ELR (cell line): ENCODE data around the gene GPR33.
A peak's percentile ranks its signal among the peaks of the same experiment; 100 is the strongest.
"Not testable (repeated sequence)": the region's sequence is repeated elsewhere in the genome, so short reads cannot be mapped to it uniquely, and the experiment has no call there.

Experiments
- DNase-seq: peaks from one replicate; pipeline ENCODE4 v3.0.0-alpha.2; 2015; ENCODE audit warnings: low read depth

Gene GPR33

DNA sequence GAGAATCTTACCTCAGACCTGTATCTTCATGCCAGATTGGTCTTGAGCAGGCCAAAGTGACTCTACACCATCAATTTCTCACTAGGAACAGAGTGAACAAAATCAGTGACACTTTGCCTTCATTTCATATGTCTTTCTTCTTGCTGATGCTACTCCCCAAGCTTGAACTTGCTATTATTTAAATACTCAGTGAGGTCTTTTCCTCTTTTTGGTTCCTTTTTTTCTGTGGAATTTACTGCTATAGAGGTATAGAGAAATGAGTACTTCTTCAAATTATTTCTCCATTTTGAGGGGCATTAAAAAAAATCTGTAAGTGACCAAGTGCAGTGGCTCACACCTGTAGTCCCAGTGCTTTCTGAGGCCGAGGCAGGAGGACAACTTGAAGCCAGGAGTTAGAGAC, at the start of gene GPR33:
Gene GPR33, minus strand, starts transcription at position 154 of the 400 bp plus-strand sequence. CDS start 4,074 bp downstream, outside the sequence.
- no peak for DNase-seq

DNA sequence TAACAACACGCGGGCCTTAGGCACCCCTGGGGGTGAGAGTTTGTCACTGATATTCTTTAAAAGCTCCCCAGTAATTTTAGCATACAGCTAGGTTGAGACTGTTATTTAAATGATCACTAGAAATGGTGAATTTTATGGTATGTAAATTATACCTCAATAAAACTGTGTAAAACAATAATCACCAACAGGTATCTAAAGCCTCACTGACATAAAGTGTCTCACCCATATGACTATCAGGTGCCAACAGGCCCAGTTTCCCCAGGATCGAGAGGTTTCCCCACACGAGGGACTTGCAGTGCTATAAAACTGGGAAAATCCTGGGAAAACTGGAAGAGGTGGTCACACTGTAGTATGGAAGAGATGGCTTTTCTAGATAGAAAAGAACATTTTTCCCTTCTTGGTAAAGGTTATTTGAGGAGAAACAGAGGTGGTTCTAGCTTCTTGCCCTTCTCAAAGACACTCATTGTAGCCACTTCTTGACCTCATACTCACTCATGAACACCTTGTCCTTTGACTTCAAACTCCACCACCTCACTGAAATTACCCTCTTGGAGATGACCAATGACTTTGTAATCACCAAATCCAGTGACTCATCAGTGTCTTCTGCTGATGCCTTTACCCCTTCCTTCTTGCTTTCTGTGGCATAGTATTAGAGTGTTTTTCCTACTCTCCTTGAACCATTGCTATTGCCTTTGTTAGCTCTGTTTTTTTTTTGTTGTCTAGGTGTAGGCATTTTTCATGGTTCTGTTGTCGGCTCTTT, 48.5 kb upstream of the GPR33 start:
- peak; percentile 28 for DNase-seq

- DNase-seq = peak; percentile 34
Observed at GRCh38 chr14:31530136-31530535, 42.3 kb upstream of the GPR33 start.

DNA sequence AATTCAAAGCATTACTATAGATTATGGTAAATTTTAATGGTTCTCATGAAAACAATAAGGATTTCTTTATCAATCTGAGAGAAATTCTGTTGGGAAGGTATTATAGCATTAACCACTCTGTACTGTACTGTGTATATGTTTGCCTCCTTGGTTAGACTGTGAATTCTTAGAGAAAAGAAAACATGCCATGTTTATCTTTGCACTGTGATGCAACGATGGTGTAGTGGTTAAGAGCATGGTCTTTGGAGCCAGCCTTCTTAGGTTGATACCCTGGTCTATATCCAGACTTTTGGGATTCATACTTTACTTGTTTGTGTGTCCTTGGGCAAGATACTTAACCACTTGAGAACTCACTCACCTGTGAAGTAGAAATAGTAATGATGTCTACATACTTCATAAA, 41.2 kb upstream of the GPR33 start:
- DNase-seq = no peak

- DNase-seq = no peak
Observed at GRCh38 chr14:31527546-31527945, 39.7 kb upstream of the GPR33 start.

- no peak for DNase-seq
Observed at GRCh38 chr14:31527087-31527486, 39.2 kb upstream of the GPR33 start.

GRCh38 chr14:31510855-31511254, 23.0 kb upstream of the GPR33 start:
- DNase-seq = no peak

GRCh38 chr14:31510222-31510621, 22.4 kb upstream of the GPR33 start:
- peak; percentile 53 for DNase-seq

DNA sequence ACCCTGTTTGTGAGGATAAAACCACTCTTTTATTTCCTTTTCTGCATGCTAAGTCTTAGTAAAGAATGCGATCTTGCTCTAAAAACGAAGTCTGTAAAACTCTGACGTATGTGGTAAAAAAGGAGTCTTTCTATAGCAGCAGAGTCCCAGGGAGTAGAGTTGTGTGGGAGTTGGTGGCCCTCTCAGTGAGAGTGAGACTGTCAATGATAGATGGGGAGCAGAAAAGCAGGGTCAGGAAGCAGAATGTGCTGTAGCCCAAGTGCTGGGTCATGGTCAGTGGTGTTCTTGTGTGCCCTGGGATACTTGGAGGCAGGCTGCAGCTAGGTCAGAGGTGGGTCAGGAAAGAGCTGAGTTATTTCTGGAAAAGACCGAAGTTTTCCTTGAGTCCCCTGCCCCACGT, 20.3 kb upstream of the GPR33 start:
- no peak for DNase-seq

DNA sequence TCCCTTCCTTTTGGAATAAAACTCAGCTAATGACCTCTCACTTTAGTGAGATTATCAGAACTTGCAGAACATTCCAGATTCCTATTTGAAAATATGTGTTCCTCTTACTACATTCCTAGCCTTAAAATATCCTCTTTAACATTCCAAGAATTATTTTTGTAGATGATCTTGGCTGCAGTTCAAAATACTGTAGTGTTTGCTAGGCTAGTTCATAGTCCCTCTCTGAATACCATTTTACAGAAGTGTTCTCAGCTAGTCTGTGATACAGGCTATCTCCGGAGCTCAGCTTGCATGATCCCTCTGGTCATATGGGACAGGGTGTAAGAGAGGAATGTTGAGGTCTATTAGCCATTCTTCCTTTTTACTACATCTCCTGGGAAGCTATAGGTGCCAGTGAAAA, 17.6 kb upstream of the GPR33 start:
- DNase-seq = no peak

GRCh38 chr14:31501870-31502269, 14.0 kb upstream of the GPR33 start:
- DNase-seq = no peak

- no peak for DNase-seq
Observed at GRCh38 chr14:31492759-31493498, 5.1 kb upstream of the GPR33 start.

DNA sequence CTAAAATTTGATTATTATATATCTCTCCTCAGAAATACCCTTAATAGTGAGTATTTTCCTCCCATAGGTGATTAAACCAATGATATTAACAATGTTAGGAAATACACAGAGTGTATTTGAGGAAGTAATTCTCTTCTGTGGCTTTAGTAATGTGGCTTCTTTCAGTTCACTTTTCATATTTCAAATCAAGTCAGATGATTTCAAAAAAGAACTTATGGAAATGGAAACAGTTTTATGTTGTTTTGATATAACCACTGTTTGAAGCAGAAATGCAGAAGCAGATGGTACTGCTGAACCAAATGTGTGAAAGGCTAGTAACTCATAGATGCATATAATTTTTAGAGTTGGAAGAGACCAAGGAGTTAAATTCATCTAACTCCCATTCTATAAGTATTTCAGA, 1.9 kb upstream of the GPR33 start:
- no peak for DNase-seq

GRCh38 chr14:31486764-31487163, 1.1 kb downstream of the GPR33 start:
- DNase-seq = no peak

DNA sequence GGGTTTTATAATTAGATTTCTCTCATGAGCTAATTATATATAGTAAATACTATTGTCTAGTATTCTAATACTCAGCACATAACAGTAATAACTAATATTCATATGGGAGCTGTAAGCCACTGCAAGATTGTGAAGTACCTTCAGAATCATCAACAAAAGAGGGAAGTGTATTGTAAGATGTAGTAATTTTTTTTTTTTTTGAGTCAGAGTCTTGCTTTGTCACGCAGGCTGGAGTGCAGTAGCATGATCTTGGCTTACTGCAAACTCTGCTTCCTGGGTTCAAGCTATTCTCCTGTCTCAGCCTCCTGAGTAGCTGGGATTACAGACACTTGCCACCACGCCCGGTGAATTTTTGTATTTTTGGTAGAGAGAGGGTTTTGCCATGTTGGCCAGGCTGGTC, 3.1 kb downstream of the GPR33 start:
- no peak for DNase-seq

DNA sequence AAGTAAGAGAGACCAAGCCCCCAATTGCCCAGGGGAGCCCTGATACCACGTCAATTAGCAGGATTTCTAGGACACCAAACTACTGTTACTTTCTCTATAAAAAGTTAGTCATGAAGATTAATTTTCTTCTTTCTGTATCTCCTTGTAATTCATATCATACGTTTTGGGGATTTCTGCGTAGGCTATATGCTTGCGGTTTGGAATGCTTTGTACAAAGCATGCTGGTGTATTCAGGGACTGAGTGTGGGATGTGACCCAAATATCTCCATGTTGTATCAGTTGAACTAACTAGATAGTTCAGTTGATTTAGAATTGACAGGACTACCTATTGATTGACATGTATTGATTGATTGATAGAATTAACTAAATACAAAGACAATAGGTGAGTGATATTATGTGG, 7.7 kb downstream of the GPR33 start:
- DNase-seq = no peak

GRCh38 chr14:31479027-31479426, 8.8 kb downstream of the GPR33 start:
- no peak for DNase-seq

DNA sequence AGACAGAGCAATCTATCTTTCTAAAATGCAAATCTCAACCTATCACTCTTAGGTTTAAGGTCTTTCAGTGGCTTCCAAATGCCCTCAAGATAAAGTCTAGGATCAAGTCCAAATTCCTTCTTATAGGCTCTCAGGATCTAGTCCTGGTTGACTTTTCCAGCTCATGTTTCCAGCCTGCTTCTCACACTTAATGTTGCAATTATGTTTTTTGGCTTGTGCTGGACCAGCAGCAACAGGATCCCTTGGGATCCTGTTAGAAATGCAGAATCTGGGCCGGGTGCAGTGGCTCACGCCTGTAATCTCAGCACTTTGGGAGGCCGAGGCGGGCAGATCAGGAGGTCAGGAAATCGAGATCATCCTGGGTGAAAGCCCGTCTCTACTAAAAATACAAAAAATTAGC, 10.6 kb downstream of the GPR33 start:
- no peak for DNase-seq

DNA sequence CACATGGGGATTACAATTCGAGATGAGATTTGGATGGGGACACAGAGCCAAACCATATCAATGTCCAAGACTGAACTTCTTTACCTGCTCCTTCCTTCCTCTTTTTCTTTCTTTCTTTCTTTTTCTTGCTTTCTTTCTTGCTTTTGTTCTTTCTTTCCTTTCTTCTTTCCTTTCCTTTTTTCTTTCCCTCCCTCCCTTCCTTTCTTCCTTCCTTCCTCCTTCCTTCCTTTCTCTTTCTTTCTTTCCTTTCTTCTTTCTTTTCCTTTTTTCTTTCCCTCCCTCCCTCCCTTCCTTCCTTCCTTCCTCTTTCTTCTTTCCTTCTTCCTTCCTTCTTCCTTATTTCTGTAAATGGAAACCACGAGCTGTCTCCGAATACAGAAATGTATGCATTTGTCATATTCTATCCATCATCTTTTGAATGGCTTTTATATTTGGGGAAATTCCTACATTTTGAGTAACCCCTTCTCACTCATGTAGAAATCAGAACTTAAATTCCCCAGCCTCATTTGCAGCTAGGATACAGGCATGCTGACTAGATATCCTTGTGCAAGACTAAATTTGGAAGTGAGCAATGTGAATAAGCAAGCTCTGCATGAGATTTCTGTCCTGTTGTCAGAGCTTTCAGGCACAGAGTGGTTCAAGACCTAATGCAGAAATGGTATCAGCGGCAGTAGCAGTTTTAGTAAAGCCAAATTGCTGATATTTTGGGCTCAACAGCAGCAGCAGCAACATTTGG, 11.5 kb downstream of the GPR33 start:
- no peak for DNase-seq

DNA sequence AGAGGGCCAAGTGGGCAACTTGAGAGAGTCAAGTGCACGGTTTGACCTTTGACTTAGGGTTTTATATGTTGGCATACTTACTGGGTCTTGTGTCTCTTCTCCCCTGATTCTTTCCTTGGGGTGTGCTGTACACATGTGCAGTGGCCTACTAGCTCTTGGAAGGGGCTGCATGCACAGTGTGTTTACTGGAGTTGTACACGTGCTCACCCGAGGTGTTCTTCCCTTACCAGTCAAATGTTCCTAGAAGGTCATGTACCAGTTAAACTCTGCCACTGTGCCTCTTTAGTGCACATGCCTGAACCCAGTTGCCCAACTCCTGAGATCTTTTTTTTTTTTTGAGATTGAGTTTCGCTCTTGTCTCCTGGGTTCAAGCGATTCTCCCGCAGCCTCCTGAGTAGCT, 21.3 kb downstream of the GPR33 start:
- DNase-seq = no peak

- no peak for DNase-seq
Observed at GRCh38 chr14:31465111-31465510, 22.7 kb downstream of the GPR33 start.

DNA sequence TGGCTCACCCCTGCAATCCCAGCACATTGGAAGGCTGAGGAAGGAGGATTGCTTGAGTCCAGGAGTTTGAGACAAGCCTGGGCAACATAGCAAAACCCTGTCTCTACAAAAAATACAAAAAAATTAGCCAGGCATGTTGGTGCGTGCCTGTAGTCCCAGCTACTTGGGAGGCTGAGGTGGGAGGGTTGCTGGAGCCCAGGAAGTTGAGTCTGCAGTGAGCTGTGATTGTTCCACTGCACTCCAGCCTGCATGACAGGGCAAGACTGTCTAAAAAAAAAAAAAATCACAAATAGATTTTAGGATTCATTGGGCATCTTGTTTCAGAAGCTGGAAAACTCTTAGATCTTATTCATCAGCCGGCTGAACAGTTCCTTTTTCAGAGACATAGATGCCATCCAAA, 25.4 kb downstream of the GPR33 start:
- DNase-seq = not testable (repeated sequence)

GRCh38 chr14:31461545-31461944, 26.3 kb downstream of the GPR33 start:
- DNase-seq = no peak
